HG02798 (cell line): ENCODE results near the gene GRWD1.
"Not testable (repeated sequence)": the region's sequence is repeated elsewhere in the genome, so short reads cannot be mapped to it uniquely, and the experiment has no call there.

Experiments used
- ATAC-seq: cut with Tn5 transposase; IDR thresholded peaks from one replicate; pipeline ENCODE4 v1.9.1; 2021; ENCODE audit warnings: mild to moderate bottlenecking; ENCODE audit not compliant: unreplicated experiment, poor library complexity

Gene GRWD1

DNA sequence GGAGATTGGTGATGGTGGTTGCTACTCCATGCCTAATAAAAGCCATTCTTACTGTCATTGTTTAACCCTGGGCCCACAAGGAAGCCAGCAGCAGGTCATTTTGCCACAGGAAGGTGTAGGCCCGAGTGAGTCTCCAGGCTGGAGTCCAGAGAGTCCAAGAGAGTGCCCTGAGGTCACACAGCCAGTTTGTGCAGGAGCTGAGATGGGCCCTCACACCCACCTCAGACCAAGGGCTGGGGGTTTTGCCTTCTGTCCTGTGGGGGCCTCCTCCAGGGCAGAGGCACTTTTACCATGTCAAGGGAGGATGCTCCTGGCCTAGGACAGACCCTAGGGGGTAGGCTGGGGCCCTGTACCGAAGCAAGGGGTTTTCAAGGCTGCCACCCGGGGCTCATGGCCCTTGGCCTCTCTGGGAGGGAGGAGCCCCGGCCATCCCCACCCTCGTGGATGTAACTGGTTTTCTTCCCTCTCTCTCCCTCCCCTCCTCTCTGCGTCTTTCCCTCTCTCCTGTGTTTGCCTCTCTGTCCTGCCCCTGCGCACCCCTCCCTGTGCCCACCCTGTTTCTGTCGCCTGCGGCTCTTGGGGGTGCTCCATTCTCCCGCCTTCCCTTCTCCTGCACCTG lies 31.4 kb downstream of the GRWD1 start:
- ATAC-seq = no peak

DNA sequence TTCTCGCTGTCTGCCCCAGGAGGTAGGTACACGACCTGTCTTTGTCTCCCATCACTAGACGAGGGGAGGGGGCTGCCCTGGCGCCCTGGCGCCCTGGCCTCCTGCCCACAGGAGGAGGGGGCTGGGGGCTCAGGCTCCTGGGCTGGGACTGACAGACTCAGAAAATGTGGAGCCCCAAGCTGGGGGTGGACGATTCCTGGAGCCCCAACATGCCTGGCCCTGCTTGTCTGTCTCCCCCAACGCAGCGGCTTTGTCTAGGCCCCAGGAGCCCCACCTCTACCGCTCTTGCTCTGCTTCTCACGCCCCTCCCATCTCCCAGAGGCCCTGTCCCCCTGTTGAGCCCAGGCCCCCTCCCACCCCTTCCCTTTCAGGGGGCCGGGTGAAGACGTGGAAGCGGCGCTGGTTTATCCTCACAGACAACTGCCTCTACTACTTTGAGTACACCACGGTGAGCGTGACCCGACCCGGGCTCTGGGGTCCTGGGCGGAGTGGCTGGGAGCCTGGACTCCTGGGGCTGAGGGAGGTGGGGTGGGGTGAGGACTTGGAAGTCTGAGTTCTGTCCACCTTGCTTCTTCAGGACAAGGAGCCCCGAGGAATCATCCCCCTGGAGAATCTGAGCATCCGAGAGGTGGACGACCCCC lies 32.0 kb downstream of the GRWD1 start:
- ATAC-seq = no peak

DNA sequence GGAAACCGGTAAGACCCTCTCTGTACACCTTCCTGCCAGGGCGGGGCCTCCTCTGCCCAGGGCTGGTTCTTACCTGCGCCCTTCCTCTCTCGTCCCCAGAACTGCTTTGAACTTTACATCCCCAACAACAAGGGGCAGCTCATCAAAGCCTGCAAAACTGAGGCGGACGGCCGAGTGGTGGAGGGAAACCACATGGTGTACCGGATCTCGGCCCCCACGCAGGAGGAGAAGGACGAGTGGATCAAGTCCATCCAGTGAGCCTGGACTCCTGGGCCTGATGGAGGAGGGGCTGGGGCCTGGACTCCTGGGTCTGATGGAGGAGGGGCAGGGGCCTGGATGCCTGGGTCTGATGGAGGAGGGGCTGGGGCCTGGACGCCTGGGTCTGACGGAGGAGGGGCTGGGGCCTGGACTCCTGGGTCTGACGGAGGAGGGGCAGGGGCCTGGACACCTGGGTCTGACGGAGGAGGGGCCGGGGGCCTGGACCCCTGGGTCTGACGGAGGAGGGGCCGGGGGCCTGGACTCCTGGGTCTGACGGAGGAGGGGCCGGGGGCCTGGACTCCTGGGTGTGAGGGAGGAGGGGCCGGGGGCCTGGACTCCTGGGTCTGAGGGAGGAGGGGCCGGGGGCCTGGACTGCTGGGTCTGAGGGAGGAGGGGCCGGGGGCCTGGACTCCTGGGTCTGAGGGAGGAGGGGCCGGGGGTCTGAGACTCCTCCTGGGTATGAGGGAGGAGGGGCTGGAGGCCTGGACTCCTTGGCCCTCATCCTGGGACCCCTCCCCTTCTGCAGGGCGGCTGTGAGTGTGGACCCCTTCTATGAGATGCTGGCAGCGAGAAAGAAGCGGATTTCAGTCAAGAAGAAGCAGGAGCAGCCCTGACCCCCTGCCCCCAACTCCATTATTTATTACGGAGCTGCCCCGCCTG lies 32.8 kb downstream of the GRWD1 start:
- no peak for ATAC-seq

DNA sequence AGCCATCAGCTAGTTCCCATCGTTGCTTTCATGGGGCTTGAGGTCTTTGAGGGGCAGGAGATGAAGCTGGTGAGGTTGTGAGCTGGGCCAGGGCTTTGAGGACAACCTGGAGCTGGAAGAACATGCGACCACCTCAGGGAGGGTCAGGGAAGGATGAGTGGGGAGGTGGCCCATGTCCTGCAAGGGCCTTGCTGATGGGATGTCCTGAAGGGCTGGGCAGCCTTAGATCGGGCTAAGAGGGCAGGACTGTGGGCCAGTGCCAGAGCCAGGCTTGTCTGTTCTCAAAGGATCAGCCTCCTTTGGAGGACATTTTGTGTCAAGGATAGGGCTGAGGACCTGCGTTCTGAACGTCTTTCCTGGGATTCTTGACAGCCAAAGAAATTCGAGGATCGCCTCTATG lies 33.9 kb downstream of the GRWD1 start:
- ATAC-seq = no peak

DNA sequence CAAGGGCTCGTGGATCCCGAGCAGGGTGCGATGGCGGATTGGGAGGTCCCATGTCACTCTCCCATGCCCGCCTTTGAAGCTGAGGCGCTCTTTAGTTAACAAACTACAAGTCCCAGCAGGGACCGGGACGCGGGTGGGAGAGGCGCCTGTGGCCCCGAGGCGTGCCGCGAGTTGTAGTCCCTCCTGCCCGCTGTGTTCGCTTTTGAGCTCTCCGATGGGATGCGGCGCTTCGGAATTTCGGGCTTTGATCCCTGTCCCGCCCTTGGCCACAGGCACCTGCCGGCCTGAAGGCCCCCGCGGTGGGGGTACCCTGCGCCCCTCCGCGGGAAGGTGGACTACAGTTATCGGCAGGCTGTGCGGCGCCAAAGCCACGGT lies 34.4 kb downstream of the GRWD1 start:
- ATAC-seq = no peak

DNA sequence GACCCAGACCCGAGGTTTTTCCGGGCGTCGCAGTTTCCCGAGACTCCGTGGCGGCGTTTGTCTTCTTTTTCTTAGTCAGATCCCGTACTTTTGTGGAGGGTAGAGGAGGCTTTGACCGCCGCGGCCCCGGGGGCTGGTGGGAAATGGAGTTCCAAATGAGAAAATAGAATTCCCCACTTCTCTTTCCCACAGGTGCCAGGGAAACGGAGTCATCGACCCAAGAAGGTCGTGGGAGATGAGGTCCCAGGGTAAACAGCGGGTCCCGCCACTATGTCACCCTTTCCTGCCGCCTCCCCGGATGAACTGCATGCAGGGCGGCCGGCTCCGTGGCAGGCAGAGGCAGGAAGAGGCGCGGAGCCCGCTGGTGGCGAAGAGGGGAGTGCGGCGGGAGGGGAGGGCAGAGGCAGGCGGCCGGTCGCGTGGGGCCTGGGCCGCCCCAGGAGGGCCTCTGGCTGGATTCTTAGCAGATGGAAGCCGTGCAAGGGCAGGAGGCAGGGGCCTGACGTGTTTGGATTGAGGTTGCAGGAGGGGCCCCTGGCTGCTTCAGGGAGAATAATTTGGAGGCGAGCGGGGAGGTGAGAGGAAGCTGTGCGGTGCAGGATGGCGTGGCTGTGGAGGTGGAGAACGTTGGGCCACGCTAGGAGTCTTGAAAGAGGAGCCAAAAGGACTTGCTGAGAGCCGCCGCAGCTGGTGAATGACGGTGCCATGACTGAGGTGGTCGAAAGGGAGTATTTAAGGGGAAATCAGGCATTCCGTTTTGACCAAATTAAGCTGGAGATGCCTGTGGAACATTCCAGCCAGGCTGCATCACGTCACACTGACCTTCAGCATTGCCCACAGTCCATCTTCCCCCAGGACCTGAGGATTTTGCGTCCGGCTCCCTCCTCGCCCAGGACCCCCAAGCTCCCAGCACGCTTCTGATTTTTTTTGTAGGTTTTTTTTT lies 35.0 kb downstream of the GRWD1 start:
- ATAC-seq = no peak

DNA sequence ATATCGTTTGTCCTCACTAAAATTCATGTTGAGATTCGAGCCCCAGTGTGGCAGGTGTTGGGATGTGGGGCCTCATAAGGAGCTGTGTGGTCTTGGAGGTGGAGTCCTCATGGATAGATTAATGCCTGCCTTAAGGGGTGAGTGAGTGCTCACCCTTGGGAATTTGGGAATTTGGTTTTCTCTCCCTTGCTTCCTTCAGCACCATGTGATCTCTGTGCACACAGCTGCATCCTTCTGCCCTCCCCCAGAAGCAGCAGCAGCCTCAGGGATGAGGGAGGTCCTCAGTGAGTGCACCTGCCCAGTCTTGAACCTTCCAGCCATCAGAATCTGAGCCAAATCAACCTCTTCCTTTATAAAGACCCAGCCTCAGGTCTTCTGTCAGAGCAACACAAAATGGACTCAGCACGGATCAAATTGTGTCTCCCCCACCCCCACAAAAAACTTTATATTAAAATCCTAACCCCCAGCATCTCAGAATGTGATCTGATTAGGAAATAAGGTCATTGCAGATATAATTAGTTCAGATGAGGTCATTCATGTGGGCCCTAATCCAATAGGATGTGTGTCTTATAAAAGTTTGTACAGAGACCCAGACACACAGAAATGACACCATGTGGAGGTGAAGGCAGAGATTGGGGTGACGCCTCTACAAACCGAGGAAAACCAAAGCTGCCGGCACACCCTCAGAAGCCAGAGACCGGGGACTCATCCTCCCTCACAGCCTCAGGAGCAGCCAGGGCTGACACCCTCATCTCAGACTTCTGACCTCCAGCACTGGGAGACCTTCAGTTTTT lies 36.3 kb downstream of the GRWD1 start:
- no peak for ATAC-seq

DNA sequence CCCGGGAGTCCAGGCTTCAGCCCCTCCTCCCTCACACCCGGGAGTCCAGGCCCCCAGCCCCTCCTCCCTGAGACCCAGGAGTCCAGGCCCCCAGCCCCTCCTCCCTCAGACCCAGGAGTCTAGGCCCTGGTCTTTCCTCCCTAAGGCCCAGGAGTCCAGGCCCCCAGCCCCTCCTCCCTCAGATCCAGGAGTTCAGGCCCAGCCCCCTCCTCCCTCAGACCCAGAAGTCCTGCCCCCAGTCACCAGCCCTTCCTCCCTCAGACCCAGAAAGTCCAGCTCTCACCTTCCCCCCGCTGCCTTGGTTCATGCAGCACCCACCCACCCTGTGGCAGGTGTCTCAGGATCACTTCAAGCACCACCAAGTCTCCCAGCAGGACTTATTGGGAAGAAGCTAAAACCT lies 37.5 kb downstream of the GRWD1 start:
- no peak for ATAC-seq

DNA sequence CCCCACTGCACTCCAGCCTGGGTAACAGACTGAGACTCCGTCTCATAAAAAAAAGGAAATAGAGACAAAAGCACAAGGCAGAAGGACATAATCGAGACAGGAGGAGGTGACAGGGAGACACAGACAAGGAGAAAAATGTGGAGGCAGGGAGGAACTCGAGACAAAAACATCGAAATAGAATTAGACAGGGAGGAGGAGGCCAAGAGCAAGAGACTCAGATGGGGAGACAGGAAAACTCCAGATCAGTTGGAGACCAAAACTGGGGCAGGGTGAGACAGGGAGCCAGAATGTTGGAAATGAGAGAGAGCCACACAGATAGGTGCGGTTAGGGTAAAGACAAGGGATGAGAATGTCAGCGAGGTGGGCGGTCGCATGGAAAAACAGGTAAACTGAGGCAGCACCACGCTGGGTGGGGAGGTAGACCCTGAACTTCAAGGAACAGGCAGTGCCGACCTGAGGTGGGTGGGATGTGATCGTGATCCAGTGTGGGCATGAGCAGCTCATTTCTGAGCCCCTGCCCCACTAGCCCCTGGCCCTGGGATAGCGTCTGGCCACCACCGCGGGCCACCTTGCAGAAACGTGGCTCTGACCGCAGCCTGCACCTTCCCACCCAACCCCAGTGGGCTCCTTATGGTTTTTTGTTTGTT lies 38.6 kb downstream of the GRWD1 start:
- no peak for ATAC-seq

DNA sequence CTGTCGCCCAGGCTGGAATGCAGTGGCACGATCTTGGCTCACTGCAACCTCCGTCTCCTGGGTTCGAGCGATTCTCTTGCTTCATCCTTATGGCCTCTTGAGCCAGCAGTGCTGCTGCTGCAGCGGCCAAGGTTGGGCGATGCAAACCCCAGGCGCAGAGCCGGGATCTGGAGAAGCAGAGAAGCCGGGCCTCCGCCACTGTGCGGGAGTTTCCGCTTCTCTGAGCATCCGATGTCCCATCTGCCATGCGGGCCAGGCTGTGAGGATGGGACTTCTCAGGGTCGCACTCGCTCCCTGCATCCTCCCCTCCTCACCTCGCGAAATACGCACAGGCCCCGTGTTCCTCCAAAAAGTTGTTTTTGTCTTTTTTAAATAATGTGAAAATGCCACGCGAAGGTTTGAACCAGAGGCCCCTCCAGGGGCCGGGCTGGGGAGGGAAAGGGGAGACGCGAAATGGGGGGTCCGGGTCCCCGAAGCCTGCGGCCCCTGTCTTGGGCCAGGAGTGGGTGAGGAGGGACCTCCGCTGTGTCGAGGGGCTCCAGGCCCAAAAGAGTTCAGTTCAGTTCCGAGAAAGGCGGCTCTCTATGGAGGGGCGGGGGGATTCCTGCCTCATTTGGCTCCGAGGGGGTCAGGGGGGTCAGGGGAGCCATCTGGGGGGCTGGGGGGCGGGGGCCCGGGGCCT lies 39.3 kb downstream of the GRWD1 start:
- ATAC-seq = no peak

DNA sequence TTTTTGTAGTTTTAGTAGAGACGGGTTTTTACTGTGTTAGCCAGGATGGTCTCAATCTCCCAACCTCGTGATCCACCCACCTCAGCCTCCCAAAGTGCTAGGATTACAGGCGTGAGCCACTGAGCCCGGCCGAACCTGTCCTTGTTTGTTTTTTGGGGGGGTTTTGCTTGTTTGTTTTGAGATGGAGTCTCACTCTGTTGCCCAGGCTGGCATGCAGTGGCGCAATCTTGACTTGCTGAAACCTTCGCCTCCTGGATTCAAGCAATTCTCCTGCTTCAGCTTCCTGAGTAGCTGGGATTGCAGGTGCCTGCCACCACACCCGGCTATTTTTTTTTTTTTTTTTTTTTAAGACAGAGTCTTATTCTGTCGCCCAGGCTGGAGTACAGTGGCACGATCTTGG lies 40.9 kb downstream of the GRWD1 start:
- not testable (repeated sequence) for ATAC-seq

DNA sequence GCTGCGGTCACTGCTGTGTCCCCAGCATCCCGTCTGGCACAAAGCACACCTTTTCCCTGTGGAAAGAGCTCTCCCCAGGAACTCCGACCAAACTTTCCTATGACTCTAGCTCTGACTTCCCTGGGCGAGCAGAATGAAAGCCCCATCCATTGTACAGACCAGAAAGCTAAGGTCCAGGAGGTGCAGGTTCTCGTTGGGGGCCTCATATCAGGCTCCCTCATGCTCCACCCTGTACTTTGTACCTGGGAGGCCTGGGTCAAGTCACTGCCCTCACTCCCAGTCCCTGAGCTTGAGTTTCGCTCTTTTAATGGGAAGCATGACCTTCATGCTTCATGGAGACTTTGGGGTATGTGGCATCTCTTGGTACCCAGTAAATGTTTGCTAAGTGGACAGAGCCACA lies 41.8 kb downstream of the GRWD1 start:
- ATAC-seq = no peak

DNA sequence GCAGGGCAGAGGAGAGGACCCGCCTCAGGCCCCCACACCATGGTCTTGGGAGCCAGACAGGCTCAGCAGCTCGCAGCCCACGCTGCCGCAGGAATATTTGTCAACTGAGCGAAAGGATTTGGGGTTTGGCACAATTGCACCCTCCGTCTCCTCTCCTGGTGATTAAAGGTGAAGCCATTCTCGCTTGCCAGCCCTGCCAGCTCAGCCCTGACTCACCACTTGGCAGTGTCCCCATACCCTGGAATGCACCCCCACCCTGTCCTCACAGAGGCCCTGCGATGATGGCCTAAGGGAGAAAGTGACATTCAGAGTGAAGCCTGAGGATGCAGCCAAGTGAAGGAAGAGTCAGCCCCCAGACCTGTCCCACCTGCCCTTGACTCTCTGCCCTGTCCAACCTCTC lies 42.2 kb downstream of the GRWD1 start:
- no peak for ATAC-seq

DNA sequence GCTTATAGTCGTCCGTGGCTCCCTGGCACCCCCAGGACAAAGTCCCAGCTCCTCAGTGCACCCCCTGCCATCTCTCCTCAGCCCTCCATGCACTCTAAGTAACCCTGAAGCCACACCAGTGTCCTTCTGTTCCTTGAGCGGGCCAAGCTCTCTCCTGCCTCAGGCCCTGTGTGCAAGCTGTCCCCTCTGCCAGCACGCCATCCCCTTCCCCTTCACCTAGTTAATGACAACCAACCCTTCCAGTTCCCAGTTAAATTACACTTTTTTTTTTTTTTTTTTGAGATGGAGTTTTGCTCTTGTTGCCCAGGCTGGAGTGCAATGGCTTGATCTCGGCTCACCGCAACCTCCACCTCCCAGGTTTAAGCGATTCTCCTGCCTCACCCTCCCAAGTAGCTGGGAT lies 42.7 kb downstream of the GRWD1 start:
- ATAC-seq = not testable (repeated sequence)

DNA sequence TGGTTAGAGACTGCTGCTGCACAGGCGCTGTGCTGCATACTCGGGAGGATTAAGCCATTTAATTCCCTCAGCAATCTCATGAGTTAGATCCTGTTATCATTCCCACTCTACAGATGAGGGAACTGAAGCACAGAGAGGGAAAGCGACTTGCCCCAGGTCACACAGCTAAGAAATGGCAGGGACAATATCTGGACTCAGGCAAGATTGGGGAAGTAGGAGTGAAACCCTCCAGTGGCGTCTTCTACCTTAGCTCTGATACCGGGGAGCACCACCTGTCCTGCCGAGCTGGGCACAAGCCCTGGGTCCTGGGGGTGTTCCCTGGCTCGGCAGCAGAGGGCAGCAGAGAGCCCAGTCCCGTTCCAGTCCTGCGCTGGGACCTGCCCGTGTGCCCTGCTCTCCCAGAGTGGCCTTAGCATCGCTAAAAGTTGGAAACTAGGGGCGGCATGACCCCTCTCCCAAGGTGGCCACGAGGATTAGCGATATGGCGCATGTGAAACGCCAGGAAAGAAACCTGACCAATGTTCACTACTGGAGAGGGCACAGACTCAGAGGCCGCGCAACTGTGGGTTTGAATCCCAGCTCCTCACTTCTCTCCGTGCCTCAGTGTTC lies 43.9 kb downstream of the GRWD1 start:
- peak; percentile 44 for ATAC-seq

DNA sequence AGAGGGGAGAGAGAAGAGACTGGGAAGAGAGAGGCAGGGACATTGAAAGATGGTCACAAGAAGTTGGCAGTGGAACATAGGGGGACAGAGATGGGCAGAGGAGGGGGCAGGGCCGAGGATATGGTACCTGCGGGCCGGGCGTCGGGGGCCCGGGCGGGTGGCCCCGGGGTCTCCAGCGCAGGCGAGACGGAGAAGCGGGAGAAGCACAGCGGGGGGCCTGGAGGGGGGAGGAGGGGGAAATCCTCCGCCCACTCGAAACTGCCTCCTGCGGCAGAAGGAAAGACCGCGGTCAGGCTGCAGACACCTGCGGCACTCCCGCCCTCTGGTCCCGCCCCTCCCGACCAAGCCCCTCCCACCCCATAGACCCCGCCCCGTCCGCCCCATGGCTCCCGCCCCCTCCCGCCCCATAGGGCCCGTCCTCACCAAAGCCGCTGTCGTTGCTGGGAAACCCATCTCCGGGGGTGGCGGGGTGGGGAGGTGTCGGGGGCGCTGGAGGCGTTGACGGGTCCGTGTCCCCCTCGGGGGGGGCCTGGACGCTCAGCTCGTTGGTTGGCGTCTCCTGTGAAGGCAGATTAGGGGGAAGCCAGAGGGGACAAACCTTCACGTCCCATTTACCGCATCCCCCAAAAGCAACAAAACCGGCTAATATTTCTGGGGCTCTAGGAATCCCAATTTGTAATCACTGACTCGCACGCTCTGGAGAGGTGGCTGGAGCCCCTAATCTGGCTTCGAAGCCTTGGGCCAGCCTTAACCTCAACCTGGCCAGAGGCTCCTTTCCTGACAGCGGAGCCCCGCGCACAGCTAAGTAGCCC lies 45.4 kb downstream of the GRWD1 start:
- ATAC-seq = no peak

DNA sequence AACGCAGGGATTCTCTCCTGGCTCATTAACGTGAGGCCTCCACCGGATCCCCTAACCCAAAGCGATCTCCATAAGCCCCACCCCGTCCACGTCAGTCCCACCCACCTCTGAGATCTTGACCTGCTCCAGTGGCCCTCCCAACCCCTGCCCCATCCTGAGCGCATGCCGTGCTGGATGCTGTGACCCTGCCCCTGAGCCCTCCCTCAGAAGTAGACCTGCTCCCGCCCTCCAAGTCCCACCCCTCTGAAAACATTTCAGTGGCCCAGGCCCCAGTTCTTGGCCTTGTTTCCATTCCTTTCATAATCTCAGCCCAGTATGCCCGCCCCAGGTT lies 46.0 kb downstream of the GRWD1 start:
- no peak for ATAC-seq
